ENCODE results near the gene MAP2K6.
"Not testable (repeated sequence)": the region's sequence is repeated elsewhere in the genome, so short reads cannot be mapped to it uniquely, and the experiment has no call there.

Gene MAP2K6

GRCh38 chr17:69479756-69480155, 65.3 kb downstream of the MAP2K6 start:
- not testable (repeated sequence) for H3K9ac ChIP-seq (ENCODE audit: low read depth, low read length); H3K9me3 ChIP-seq (ENCODE audit: insufficient read depth, low read depth, low read length); H3K27me3 ChIP-seq (ENCODE audit: insufficient read depth, low read length); H3K27ac ChIP-seq (ENCODE audit: low read length); H3K4me3 ChIP-seq (ENCODE audit: low read length); H3K4me1 ChIP-seq (ENCODE audit: insufficient read depth, low read length); H3K36me3 ChIP-seq (ENCODE audit: insufficient read depth, low read depth, low read length)

DNA sequence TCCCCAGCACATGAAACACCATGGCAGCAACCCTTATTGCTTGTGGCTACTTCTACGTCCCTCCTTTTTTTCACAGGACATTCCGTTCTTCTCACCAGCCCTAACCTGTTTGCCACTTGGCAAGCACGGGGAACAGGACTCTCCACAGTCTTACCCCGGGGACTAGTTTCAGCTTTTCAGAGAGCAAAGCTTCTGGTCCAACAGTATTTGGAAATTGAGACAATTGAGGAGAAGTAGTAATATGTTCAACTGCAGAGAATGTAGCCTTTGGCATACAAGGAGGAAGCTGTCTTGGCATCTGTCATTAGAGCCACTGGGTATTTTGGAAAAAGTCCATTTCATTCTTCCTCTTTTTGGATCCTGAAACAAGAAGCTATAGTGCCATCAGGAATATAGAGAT, 65.7 kb downstream of the MAP2K6 start:
- H3K4me1 ChIP-seq (ENCODE audit: insufficient read depth, low read length): no peaks in the 10 kb centered on the region
- no peaks in the 10 kb centered on the region for H3K9me3 ChIP-seq (ENCODE audit: insufficient read depth, low read depth, low read length)
- H3K27ac ChIP-seq (ENCODE audit: low read length): no peak overlapping the region
- no peaks in the 10 kb centered on the region for H3K36me3 ChIP-seq (ENCODE audit: insufficient read depth, low read depth, low read length)
- H3K4me3 ChIP-seq (ENCODE audit: low read length): no peak overlapping the region
- no peaks in the 10 kb centered on the region for H3K27me3 ChIP-seq (ENCODE audit: insufficient read depth, low read length)
- no peak overlapping the region for H3K9ac ChIP-seq (ENCODE audit: low read depth, low read length)

DNA sequence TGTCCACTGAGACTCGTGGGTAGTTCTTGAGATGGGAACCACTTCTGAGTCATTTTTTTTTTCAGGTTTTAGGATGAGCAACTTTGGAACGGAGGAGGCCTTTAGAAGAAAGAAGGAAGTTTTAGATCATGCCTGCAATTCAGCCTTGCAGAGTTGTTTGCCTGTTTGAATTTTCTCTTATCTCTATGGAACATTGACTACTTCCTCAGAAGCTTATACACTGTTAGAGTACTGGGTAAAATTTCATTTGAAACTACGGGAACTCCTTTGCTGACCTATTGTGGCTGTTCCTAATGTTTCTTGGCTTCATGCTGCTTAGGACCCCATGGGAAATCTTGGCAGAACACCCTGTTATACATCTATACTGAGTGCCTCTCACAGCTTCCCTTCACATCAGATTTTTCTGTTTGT, 70.8 kb downstream of the MAP2K6 start:
- Histone ChIP-seq H3K9me3 (ENCODE audit: insufficient read depth, low read depth, low read length) (no peaks in the 10 kb centered on the region), H3K27ac (ENCODE audit: low read length) (no peak overlapping the region), H3K4me1 (ENCODE audit: insufficient read depth, low read length) (no peaks in the 10 kb centered on the region), H3K27me3 (ENCODE audit: insufficient read depth, low read length) (no peaks in the 10 kb centered on the region), H3K36me3 (ENCODE audit: insufficient read depth, low read depth, low read length) (no peaks in the 10 kb centered on the region), H3K9ac (ENCODE audit: low read depth, low read length) (no peak overlapping the region), H3K4me3 (ENCODE audit: low read length) (no peak overlapping the region)

- Histone ChIP-seq H3K9me3 (ENCODE audit: insufficient read depth, low read depth, low read length) (no peaks in the 10 kb centered on the region), H3K36me3 (ENCODE audit: insufficient read depth, low read depth, low read length) (no peaks in the 10 kb centered on the region), H3K4me1 (ENCODE audit: insufficient read depth, low read length) (no peaks in the 10 kb centered on the region), H3K9ac (ENCODE audit: low read depth, low read length) (no peak overlapping the region), H3K27ac (ENCODE audit: low read length) (no peak overlapping the region), H3K4me3 (ENCODE audit: low read length) (no peak overlapping the region), H3K27me3 (ENCODE audit: insufficient read depth, low read length) (no peaks in the 10 kb centered on the region)
Measured at GRCh38 chr17:69485901-69486643, 71.6 kb downstream of the MAP2K6 start.

GRCh38 chr17:69486779-69487637, 72.5 kb downstream of the MAP2K6 start:
- Histone ChIP-seq H3K9me3 (ENCODE audit: insufficient read depth, low read depth, low read length) (no peaks in the 10 kb centered on the region), H3K27ac (ENCODE audit: low read length) (no peak overlapping the region), H3K27me3 (ENCODE audit: insufficient read depth, low read length) (no peaks in the 10 kb centered on the region), H3K4me1 (ENCODE audit: insufficient read depth, low read length) (no peaks in the 10 kb centered on the region), H3K9ac (ENCODE audit: low read depth, low read length) (no peak overlapping the region), H3K36me3 (ENCODE audit: insufficient read depth, low read depth, low read length) (no peaks in the 10 kb centered on the region), H3K4me3 (ENCODE audit: low read length) (no peak overlapping the region)

- Histone ChIP-seq H3K4me3 (ENCODE audit: low read length) (no peak overlapping the region), H3K4me1 (ENCODE audit: insufficient read depth, low read length) (peaks cover 3% of the 10 kb centered on the region; the same call in 1 of the 2 replicates), H3K9me3 (ENCODE audit: insufficient read depth, low read depth, low read length) (no peaks in the 10 kb centered on the region), H3K9ac (ENCODE audit: low read depth, low read length) (no peak overlapping the region), H3K36me3 (ENCODE audit: insufficient read depth, low read depth, low read length) (no peaks in the 10 kb centered on the region), H3K27ac (ENCODE audit: low read length) (no peak overlapping the region), H3K27me3 (ENCODE audit: insufficient read depth, low read length) (no peaks in the 10 kb centered on the region)
Measured at GRCh38 chr17:69489313-69489712, 74.8 kb downstream of the MAP2K6 start.

- Histone ChIP-seq H3K36me3 (ENCODE audit: insufficient read depth, low read depth, low read length) (no peaks in the 10 kb centered on the region), H3K9me3 (ENCODE audit: insufficient read depth, low read depth, low read length) (no peaks in the 10 kb centered on the region), H3K27me3 (ENCODE audit: insufficient read depth, low read length) (no peaks in the 10 kb centered on the region), H3K27ac (ENCODE audit: low read length) (no peak overlapping the region), H3K9ac (ENCODE audit: low read depth, low read length) (no peak overlapping the region), H3K4me3 (ENCODE audit: low read length) (no peak overlapping the region), H3K4me1 (ENCODE audit: insufficient read depth, low read length) (peaks cover 3% of the 10 kb centered on the region; the same call in 1 of the 2 replicates)
Measured at GRCh38 chr17:69492410-69493071, 78.0 kb downstream of the MAP2K6 start.

- no peak overlapping the region for H3K4me3 ChIP-seq (ENCODE audit: low read length)
- H3K4me1 ChIP-seq (ENCODE audit: insufficient read depth, low read length): peaks cover 3% of the 10 kb centered on the region; the same call in 1 of the 2 replicates
- H3K27me3 ChIP-seq (ENCODE audit: insufficient read depth, low read length): no peaks in the 10 kb centered on the region
- no peaks in the 10 kb centered on the region for H3K36me3 ChIP-seq (ENCODE audit: insufficient read depth, low read depth, low read length)
- H3K27ac ChIP-seq (ENCODE audit: low read length): no peak overlapping the region
- no peaks in the 10 kb centered on the region for H3K9me3 ChIP-seq (ENCODE audit: insufficient read depth, low read depth, low read length)
- no peak overlapping the region for H3K9ac ChIP-seq (ENCODE audit: low read depth, low read length)
Measured at GRCh38 chr17:69495787-69496186, 81.3 kb downstream of the MAP2K6 start.

GRCh38 chr17:69497161-69497560, 82.7 kb downstream of the MAP2K6 start:
- Histone ChIP-seq H3K9ac (ENCODE audit: low read depth, low read length) (no peak overlapping the region), H3K36me3 (ENCODE audit: insufficient read depth, low read depth, low read length) (no peaks in the 10 kb centered on the region), H3K4me3 (ENCODE audit: low read length) (no peak overlapping the region), H3K27me3 (ENCODE audit: insufficient read depth, low read length) (no peaks in the 10 kb centered on the region), H3K4me1 (ENCODE audit: insufficient read depth, low read length) (peaks cover 17% of the 10 kb centered on the region), H3K9me3 (ENCODE audit: insufficient read depth, low read depth, low read length) (no peaks in the 10 kb centered on the region), H3K27ac (ENCODE audit: low read length) (no peak overlapping the region)

DNA sequence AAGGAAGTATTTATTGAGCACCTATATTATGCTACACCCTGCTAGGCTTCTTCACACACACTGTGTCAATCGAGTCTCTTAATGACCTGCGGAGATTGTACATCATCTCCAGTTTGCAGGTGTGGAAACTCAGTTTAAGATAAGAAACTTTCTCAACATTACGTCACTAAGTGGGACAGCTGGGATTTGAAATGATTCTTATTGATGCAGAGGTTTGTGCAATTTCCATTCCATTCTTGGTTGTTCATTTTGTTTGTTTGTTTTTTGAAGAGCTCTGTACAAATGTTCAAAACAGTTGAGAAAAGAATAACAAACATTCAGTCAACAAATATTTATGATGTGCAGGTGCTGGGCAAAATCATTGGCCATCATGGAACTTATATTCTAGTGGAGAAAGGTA, 84.8 kb downstream of the MAP2K6 start:
- Histone ChIP-seq H3K4me3 (ENCODE audit: low read length) (no peak overlapping the region), H3K4me1 (ENCODE audit: insufficient read depth, low read length) (peaks cover 23% of the 10 kb centered on the region), H3K9ac (ENCODE audit: low read depth, low read length) (no peak overlapping the region), H3K27me3 (ENCODE audit: insufficient read depth, low read length) (no peaks in the 10 kb centered on the region), H3K9me3 (ENCODE audit: insufficient read depth, low read depth, low read length) (no peaks in the 10 kb centered on the region), H3K36me3 (ENCODE audit: insufficient read depth, low read depth, low read length) (no peaks in the 10 kb centered on the region), H3K27ac (ENCODE audit: low read length) (no peak overlapping the region)

GRCh38 chr17:69500911-69501429, 86.5 kb downstream of the MAP2K6 start:
- no peak overlapping the region for H3K4me3 ChIP-seq (ENCODE audit: low read length)
- H3K4me1 ChIP-seq (ENCODE audit: insufficient read depth, low read length): peaks cover 26% of the 10 kb centered on the region
- H3K9ac ChIP-seq (ENCODE audit: low read depth, low read length): peak overlapping the region; percentile 9; the same call in 1 of the 2 replicates
- H3K27me3 ChIP-seq (ENCODE audit: insufficient read depth, low read length): no peaks in the 10 kb centered on the region
- H3K36me3 ChIP-seq (ENCODE audit: insufficient read depth, low read depth, low read length): no peaks in the 10 kb centered on the region
- no peak overlapping the region for H3K27ac ChIP-seq (ENCODE audit: low read length)
- no peaks in the 10 kb centered on the region for H3K9me3 ChIP-seq (ENCODE audit: insufficient read depth, low read depth, low read length)

Measured in iPS-20b (cell line).